MG63 (cell line): ENCODE results near the gene TNFRSF1B. TPM values are rescaled to one million over a fixed set of nuclear protein-coding genes. Genes with fewer than 3 reads are reported as not detected.

Source experiments
- DNase-seq: peaks from one replicate; pipeline ENCODE4 v3.0.0-alpha.2; 2020
- H3K27me3 ChIP-seq: fragments of 250-450 bp; sonication (Bioruptor Pico); 2 replicates; pipeline ENCODE4 v1.5.1; 2020; ENCODE audit warnings: mild to moderate bottlenecking, moderate library complexity
- H3K36me3 ChIP-seq: fragments of 250-450 bp; sonication (Bioruptor Pico); 2 replicates; pipeline ENCODE4 v1.5.1; 2020; ENCODE audit warnings: mild to moderate bottlenecking, moderate library complexity
- H3K4me3 ChIP-seq: fragments of 250-450 bp; sonication (Bioruptor Pico); 2 replicates; pipeline ENCODE4 v1.5.1; 2020; ENCODE audit warnings: mild to moderate bottlenecking, moderate library complexity
- H3K9me3 ChIP-seq: fragments of 250-450 bp; sonication (Bioruptor Pico); 2 replicates; pipeline ENCODE4 v1.5.1; 2020; ENCODE audit warnings: mild to moderate bottlenecking, moderate library complexity
- total RNA-seq: library from RNA; depleted of rRNA; stranded (reverse); fragments of >200 nt; shearing (Covaris generic); gene quantifications from 2 replicates; pipeline ENCODE4 v1.2.3, GENCODE V29; 2014; ENCODE audit warnings: low replicate concordance

Gene TNFRSF1B
- total RNA-seq, 1 experiment from 2014 or later: 3.9 TPM

GRCh38 chr1:12191242-12192032 is 24.6 kb downstream of the TNFRSF1B start:
- DNase-seq: no peak
- Histone ChIP-seq H3K27me3 (no peaks in the 10 kb centered on the region), H3K9me3 (no peaks in the 10 kb centered on the region), H3K4me3 (no peak overlapping the region), H3K36me3 (no peaks in the 10 kb centered on the region)

- DNase-seq: no peak
These were observed 27.9 kb downstream of the TNFRSF1B start for GRCh38 chr1:12194666-12195216.

DNA sequence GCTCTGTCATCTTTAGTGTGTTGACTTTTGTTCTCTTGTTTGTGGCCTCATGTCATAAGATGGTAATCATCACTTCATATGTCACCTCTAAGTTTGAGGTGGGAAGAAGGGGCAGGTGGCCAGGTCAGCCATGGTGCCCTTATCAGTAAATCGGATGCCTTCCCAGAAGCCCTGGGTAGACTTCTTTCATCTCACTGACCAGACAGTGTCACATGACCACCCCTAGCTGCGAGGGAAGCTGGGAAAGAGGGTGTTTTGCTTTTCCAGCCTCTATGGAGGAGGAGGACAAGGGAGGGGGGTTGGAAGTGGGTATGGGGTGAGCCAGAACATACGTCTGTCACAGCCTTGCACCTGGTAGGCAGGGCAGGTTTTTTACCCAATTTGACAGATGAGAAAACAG is 28.6 kb downstream of the TNFRSF1B start:
- H3K9me3 ChIP-seq: no peaks in the 10 kb centered on the region
- no peaks in the 10 kb centered on the region for H3K27me3 ChIP-seq
- no peak for DNase-seq
- H3K4me3 ChIP-seq: no peak overlapping the region
- no peaks in the 10 kb centered on the region for H3K36me3 ChIP-seq

More at GRCh38 chr1:12194666-12195216, 27.9 kb downstream of the TNFRSF1B start:
- Histone ChIP-seq H3K27me3 (no peaks in the 10 kb centered on the region), H3K4me3 (no peak overlapping the region), H3K9me3 (no peaks in the 10 kb centered on the region), H3K36me3 (no peaks in the 10 kb centered on the region)

DNA sequence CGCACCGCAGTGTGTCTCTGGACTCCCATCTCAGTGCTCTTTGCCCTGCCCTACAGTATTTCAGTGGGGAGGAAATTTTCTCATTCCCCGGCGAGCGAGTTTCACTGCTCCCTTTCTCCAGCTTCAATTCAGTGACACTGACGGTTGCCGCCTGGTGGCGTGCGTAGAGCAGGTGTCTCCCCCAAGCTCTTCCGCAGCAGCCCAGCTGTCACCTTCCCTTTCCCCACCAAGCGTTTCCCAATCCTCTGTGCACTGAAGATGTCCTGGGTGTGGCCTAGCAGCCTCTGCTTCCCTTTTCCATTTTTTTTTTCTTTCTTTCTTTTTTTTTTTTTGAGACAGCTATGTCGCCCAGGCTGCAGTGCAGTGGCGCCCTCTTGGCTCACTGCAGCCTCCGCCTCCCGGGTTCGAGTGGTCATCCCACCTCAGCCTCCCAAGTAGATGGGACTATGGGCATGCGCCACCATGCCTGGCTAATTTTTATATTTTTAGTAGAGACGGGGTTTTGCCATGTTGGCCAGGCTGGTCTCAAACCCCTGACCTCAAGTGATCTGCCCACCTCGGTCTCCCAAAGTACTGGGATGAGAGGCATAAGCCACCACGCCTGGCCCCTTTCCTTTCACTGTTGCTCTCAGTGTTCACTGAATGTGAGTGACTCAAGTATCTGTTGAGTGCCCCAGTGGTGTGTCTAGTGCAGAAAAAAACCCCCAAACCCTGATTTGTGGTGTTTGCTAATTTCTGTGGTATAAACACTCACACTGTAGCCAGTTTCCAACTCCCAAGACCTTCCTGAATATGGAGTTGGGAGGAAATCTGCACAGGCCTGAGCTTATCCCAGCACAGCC is 30.1 kb downstream of the TNFRSF1B start:
- Histone ChIP-seq H3K4me3 (no peak overlapping the region), H3K36me3 (no peaks in the 10 kb centered on the region), H3K27me3 (no peaks in the 10 kb centered on the region), H3K9me3 (no peaks in the 10 kb centered on the region)
- no peak for DNase-seq

- H3K36me3 ChIP-seq: no peaks in the 10 kb centered on the region
These were observed 30.7 kb downstream of the TNFRSF1B start for GRCh38 chr1:12197483-12197880.

GRCh38 chr1:12200208-12200607 is 33.4 kb downstream of the TNFRSF1B start:
- H3K9me3 ChIP-seq: no peaks in the 10 kb centered on the region
- H3K36me3 ChIP-seq: no peaks in the 10 kb centered on the region
- no peak for DNase-seq
- H3K27me3 ChIP-seq: no peaks in the 10 kb centered on the region
- H3K4me3 ChIP-seq: no peak overlapping the region

More at GRCh38 chr1:12197483-12197880, 30.7 kb downstream of the TNFRSF1B start:
- Histone ChIP-seq H3K9me3 (no peaks in the 10 kb centered on the region), H3K27me3 (no peaks in the 10 kb centered on the region), H3K4me3 (no peak overlapping the region)
- no peak for DNase-seq

- no peaks in the 10 kb centered on the region for H3K36me3 ChIP-seq
- no peak overlapping the region for H3K4me3 ChIP-seq
- DNase-seq: no peak
- H3K27me3 ChIP-seq: no peaks in the 10 kb centered on the region
- no peaks in the 10 kb centered on the region for H3K9me3 ChIP-seq
These were observed 34.8 kb downstream of the TNFRSF1B start for GRCh38 chr1:12201352-12202189.

GRCh38 chr1:12202190-12202497 is 35.4 kb downstream of the TNFRSF1B start:
- DNase-seq: no peak
- H3K36me3 ChIP-seq: no peaks in the 10 kb centered on the region
- no peaks in the 10 kb centered on the region for H3K9me3 ChIP-seq
- no peaks in the 10 kb centered on the region for H3K27me3 ChIP-seq
- H3K4me3 ChIP-seq: no peak overlapping the region

DNA sequence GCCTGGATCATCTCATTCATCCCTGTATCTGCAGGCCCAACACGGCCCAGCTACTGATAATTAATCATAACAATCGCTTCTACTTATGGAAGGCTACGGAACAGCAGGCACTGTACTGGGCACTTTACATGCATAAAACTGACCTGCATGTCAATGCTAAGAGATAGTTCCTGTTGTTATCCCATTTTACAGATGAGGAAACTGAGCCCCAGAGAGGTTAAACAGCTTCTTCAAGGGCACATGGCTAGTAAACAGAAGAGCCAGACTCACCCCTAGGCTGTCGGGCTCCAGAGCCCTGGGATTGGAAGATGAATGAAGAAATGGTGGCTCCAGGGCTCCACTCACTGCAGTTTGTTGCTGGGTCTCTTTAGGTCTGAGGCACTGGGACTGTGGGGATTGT is 35.8 kb downstream of the TNFRSF1B start:
- H3K9me3 ChIP-seq: no peaks in the 10 kb centered on the region
- H3K27me3 ChIP-seq: no peaks in the 10 kb centered on the region
- no peak overlapping the region for H3K4me3 ChIP-seq
- DNase-seq: no peak
- H3K36me3 ChIP-seq: no peaks in the 10 kb centered on the region

DNA sequence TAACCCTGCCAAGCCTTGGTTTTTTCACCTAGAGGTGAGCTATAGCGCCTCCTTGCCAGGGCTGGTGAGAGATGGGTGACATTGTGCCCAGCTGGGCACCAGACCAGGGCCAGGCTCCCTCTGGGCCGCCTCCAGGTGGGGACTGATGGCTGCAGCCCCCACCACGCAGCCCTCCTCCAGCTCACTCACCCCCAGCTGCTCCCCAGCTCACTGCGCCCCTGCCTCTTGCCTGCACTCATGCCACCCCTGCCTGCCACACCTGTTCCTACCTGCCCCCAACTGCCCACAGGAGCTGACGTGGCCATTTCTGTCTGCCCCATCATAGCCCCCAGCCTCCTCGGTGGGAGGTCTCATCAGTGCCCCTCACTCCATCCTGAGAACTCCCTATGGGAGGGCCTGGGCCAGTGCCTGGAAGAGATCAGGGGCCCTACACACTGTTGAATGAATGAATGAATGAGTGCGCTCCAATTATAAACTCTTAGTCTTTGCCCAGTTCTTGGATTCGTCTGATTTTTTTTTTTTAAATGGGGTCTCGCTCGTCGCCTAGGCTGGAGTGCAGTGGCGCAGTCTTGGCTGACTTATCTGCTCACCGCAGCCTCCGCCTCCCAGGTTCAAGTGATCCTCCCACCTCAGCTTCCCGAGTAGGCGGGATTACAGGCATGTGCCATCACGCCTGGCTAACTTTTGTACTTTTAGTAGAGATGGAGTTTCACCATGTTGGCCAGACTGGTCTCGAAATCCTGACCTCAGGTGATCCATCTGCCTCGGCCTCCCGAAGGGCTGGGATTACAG is 36.6 kb downstream of the TNFRSF1B start:
- no peaks in the 10 kb centered on the region for H3K36me3 ChIP-seq
- H3K27me3 ChIP-seq: no peaks in the 10 kb centered on the region
- H3K9me3 ChIP-seq: no peaks in the 10 kb centered on the region
- no peak for DNase-seq
- no peak overlapping the region for H3K4me3 ChIP-seq

DNA sequence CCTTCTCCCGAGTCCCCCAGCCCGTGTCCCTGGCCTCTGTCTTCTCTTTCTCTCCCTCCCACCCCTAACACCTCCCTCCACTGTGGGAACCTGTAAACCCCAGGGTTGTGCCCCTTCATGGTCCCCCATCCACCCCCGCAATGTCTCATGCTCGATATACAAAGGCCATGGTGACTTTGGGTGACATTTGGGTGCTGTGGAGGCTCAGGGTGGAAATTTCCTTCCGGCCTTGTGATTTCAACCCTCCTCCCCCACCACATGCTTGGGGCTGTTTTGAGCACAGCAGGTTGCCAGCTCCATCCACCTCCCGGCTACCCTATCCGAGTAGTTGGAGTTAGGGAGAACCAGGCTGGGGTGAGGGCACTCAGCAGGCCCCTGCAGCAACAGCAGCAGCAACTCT is 37.3 kb downstream of the TNFRSF1B start:
- Histone ChIP-seq H3K27me3 (no peaks in the 10 kb centered on the region), H3K36me3 (no peaks in the 10 kb centered on the region), H3K4me3 (no peak overlapping the region), H3K9me3 (no peaks in the 10 kb centered on the region)
- no peak for DNase-seq

DNA sequence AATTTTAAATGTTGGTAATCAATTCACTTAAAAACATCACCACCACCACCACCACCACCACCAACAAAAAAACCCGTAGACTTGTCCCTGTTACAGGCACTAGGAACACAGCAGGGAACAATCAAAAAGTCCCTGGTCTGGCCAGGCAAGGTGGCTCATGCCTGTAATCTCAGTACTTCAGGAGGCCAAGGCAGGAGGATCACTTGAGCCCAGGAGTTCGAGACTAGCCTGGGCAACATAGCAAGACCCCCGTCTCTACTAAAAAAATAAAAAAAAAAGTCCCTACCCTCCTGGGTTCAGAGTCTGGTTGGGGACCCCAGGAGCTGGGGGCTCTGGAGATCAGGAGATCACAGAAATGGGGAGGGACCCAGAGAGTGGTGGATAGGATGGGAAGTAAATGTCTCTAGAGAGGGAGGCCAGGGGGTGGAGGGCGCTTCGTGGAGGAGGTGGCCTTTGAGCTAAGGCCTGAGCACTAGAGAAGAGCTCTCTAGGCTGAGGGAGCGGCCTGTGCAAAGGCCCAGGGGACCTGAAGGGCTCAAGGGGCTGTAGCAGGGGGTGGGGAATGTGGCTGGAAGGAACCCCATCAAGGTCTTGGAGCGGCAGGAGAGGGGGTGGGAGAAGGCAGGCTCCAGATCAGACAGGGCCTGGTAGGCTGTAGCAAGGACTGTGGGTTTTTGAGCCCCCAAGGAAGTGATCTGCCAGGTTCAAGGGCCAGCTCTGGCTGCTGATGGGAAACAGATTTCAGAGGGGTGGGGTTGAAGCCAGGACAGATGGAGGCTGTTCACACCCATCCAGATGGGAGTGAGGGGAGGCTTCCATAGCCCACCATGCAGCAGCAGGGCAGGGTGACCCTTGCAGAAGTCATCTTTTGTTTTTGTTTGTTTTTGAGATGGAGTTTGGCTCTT is 38.2 kb downstream of the TNFRSF1B start:
- no peaks in the 10 kb centered on the region for H3K36me3 ChIP-seq
- DNase-seq: no peak
- no peaks in the 10 kb centered on the region for H3K27me3 ChIP-seq
- H3K9me3 ChIP-seq: no peaks in the 10 kb centered on the region
- no peak overlapping the region for H3K4me3 ChIP-seq

GRCh38 chr1:12206238-12206637 is 39.4 kb downstream of the TNFRSF1B start:
- Histone ChIP-seq H3K9me3 (no peaks in the 10 kb centered on the region), H3K36me3 (no peaks in the 10 kb centered on the region), H3K27me3 (no peaks in the 10 kb centered on the region), H3K4me3 (no peak overlapping the region)
- DNase-seq: no peak

- no peaks in the 10 kb centered on the region for H3K36me3 ChIP-seq
- no peaks in the 10 kb centered on the region for H3K9me3 ChIP-seq
- no peaks in the 10 kb centered on the region for H3K27me3 ChIP-seq
- no peak for DNase-seq
- H3K4me3 ChIP-seq: no peak overlapping the region
These were observed 40.1 kb downstream of the TNFRSF1B start for GRCh38 chr1:12206792-12207424.

DNA sequence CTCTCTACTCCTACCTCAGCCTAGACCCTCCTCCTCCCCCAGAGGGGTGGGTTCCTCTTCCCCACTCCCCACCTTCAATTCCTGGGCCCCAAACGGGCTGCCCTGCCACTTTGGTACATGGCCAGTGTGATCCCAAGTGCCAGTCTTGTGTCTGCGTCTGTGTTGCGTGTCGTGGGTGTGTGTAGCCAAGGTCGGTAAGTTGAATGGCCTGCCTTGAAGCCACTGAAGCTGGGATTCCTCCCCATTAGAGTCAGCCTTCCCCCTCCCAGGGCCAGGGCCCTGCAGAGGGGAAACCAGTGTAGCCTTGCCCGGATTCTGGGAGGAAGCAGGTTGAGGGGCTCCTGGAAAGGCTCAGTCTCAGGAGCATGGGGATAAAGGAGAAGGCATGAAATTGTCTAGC is 41.5 kb downstream of the TNFRSF1B start:
- no peak overlapping the region for H3K4me3 ChIP-seq
- H3K36me3 ChIP-seq: no peaks in the 10 kb centered on the region
- DNase-seq: no peak
- no peaks in the 10 kb centered on the region for H3K27me3 ChIP-seq
- no peaks in the 10 kb centered on the region for H3K9me3 ChIP-seq
